OCI-LY7 (cell line): ENCODE measurements around the gene TMEM271.

ENCODE experiments used
- EZH2phosphoT487 ChIP-seq: fragments of 200-600 bp; sonication (generic); IDR thresholded peaks from 2 replicates; pipeline ENCODE4 v1.6.1; 2018; ENCODE audit warnings: low read depth, borderline replicate concordance, mild to moderate bottlenecking, mixed run types, antibody characterized with exemption, low read length, moderate library complexity, mixed read lengths
- TF ChIP-seq, protein P1 (sequence below): fragments of 200-600 bp; sonication (generic); conservative IDR thresholded peaks from 2 replicates; pipeline ENCODE4 v1.5.1; 2014; ENCODE audit warnings: mild to moderate bottlenecking, antibody characterized with exemption, low read length, moderate library complexity, mixed read lengths

GRCh38 chr4:587671-588350 lies 11.7 kb upstream of the TMEM271 start:
- TF ChIP-seq, protein P1, sequence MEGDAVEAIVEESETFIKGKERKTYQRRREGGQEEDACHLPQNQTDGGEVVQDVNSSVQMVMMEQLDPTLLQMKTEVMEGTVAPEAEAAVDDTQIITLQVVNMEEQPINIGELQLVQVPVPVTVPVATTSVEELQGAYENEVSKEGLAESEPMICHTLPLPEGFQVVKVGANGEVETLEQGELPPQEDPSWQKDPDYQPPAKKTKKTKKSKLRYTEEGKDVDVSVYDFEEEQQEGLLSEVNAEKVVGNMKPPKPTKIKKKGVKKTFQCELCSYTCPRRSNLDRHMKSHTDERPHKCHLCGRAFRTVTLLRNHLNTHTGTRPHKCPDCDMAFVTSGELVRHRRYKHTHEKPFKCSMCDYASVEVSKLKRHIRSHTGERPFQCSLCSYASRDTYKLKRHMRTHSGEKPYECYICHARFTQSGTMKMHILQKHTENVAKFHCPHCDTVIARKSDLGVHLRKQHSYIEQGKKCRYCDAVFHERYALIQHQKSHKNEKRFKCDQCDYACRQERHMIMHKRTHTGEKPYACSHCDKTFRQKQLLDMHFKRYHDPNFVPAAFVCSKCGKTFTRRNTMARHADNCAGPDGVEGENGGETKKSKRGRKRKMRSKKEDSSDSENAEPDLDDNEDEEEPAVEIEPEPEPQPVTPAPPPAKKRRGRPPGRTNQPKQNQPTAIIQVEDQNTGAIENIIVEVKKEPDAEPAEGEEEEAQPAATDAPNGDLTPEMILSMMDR: no peak
- no peak for TF ChIP-seq EZH2phosphoT487
